ENCODE results near the gene GRK1. TPM values are rescaled to one million over a fixed set of nuclear protein-coding genes. Genes with fewer than 3 reads are reported as not detected.

The GRK1 gene
- total and polyA plus RNA-seq, 2 of the 4 experiments (the other 2 are of a cell fraction) = not detected

GRCh38 chr13:113737803-113738202 lies 70.8 kb downstream of the GRK1 start:
- no peak overlapping the region for H2BK5ac ChIP-seq (ENCODE audit: low read depth, low read length, poor library complexity, severe bottlenecking)
- whole genome bisulfite sequencing, 2 experiments (ENCODE audit: extremely low coverage in 2 of 2, insufficient read length in 1 of 2) = 100% methylated on average over 1 of the region's 5 CpGs; no CpG with 5 or more reads in 1 of the 2 experiments
- no peak overlapping the region for H3K4me2 ChIP-seq (ENCODE audit: low read depth, low read length)
- no peak for DNase-seq
- CTCF ChIA-PET = no interaction called here
- no peak overlapping the region for H3K56ac ChIP-seq (ENCODE audit: extremely low read depth, insufficient read depth, low read length)
- H3K27me3 ChIP-seq (ENCODE audit: control insufficient read depth, insufficient read depth, low read length) = peaks cover 32% of the 10 kb centered on the region
- H4K91ac ChIP-seq (ENCODE audit: insufficient read depth, low read depth, low read length) = no peak overlapping the region
- H2AFZ ChIP-seq (replicated peaks; ENCODE audit: low read length, poor library complexity) = no peak overlapping the region
- no peak overlapping the region for H2BK120ac ChIP-seq (ENCODE audit: low read depth, low read length)
- in situ Hi-C loops (cut with MboI; ENCODE audit: low sequenced_read_pairs) = no loop called here
- no peak overlapping the region for H3K9ac ChIP-seq (ENCODE audit: low read depth, low read length)
- intact Hi-C loops (cut with micrococcal nuclease) = no loop called here
- no peak for TF ChIP-seq CHD1 (IDR thresholded peaks at IDR 0.05; ENCODE audit: low read depth, low read length)
- TF ChIP-seq RAD21 (IDR thresholded peaks at IDR 0.05; ENCODE audit: low read length) = no peak
- no peak for TF ChIP-seq NFE2L2 (IDR thresholded peaks at IDR 0.05; ENCODE audit: low read depth, low read length)
- no peak for TF ChIP-seq RCOR1 (IDR thresholded peaks at IDR 0.05; ENCODE audit: insufficient replicate concordance, low read length)
- TF ChIP-seq CEBPB (IDR thresholded peaks at IDR 0.05; ENCODE audit: low read depth, low read length) = no peak
- TF ChIP-seq BHLHE40 (IDR thresholded peaks at IDR 0.05; ENCODE audit: low read depth, low read length) = no peak
- no peak for TF ChIP-seq FOS (IDR thresholded peaks at IDR 0.05; ENCODE audit: low read depth, low read length)
- TF ChIP-seq RFX5 (IDR thresholded peaks at IDR 0.05; ENCODE audit: low read depth, low read length) = no peak
- TF ChIP-seq POLR2A (IDR thresholded peaks at IDR 0.05; ENCODE audit: low read depth, low read length) = no peak
- no peak for TF ChIP-seq SMC3 (IDR thresholded peaks at IDR 0.05; ENCODE audit: low read depth, low read length)
- TF ChIP-seq, protein P1, sequence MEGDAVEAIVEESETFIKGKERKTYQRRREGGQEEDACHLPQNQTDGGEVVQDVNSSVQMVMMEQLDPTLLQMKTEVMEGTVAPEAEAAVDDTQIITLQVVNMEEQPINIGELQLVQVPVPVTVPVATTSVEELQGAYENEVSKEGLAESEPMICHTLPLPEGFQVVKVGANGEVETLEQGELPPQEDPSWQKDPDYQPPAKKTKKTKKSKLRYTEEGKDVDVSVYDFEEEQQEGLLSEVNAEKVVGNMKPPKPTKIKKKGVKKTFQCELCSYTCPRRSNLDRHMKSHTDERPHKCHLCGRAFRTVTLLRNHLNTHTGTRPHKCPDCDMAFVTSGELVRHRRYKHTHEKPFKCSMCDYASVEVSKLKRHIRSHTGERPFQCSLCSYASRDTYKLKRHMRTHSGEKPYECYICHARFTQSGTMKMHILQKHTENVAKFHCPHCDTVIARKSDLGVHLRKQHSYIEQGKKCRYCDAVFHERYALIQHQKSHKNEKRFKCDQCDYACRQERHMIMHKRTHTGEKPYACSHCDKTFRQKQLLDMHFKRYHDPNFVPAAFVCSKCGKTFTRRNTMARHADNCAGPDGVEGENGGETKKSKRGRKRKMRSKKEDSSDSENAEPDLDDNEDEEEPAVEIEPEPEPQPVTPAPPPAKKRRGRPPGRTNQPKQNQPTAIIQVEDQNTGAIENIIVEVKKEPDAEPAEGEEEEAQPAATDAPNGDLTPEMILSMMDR (conservative IDR thresholded peaks at IDR 0.05; ENCODE audit: low read depth, low read length) = no peak
- TF ChIP-seq, protein P2, sequence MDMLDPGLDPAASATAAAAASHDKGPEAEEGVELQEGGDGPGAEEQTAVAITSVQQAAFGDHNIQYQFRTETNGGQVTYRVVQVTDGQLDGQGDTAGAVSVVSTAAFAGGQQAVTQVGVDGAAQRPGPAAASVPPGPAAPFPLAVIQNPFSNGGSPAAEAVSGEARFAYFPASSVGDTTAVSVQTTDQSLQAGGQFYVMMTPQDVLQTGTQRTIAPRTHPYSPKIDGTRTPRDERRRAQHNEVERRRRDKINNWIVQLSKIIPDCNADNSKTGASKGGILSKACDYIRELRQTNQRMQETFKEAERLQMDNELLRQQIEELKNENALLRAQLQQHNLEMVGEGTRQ (IDR thresholded peaks at IDR 0.05; ENCODE audit: low read depth, low read length) = no peak
- TF ChIP-seq MXI1 (IDR thresholded peaks at IDR 0.05; ENCODE audit: borderline replicate concordance, low read depth, low read length) = no peak
- TF ChIP-seq MAFK (IDR thresholded peaks at IDR 0.05; ENCODE audit: low read depth, low read length) = no peak
- TF ChIP-seq, protein P3, sequence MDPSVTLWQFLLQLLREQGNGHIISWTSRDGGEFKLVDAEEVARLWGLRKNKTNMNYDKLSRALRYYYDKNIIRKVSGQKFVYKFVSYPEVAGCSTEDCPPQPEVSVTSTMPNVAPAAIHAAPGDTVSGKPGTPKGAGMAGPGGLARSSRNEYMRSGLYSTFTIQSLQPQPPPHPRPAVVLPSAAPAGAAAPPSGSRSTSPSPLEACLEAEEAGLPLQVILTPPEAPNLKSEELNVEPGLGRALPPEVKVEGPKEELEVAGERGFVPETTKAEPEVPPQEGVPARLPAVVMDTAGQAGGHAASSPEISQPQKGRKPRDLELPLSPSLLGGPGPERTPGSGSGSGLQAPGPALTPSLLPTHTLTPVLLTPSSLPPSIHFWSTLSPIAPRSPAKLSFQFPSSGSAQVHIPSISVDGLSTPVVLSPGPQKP (IDR thresholded peaks at IDR 0.05; ENCODE audit: borderline replicate concordance, low read depth, low read length) = no peak
- TF ChIP-seq MAZ (IDR thresholded peaks at IDR 0.05; ENCODE audit: borderline replicate concordance, low read depth, low read length) = no peak
- no peaks in the 10 kb centered on the region for H3K36me3 ChIP-seq (ENCODE audit: control insufficient read depth, insufficient read depth, low read length)
- no peak overlapping the region for H3K14ac ChIP-seq (replicated peaks; ENCODE audit: low read depth, low read length)
- H4K8ac ChIP-seq (ENCODE audit: low read depth in 2 of 2, low read length in 2 of 2) = no peak overlapping the region
- H4K5ac ChIP-seq (ENCODE audit: low read depth, low read length) = no peak overlapping the region
- H3K4ac ChIP-seq (ENCODE audit: low read depth, low read length) = no peak overlapping the region
- ATAC-seq (ENCODE audit: low read depth) = no peak
- dilution Hi-C loops (cut with HindIII; ENCODE audit: low sequenced_read_pairs, unreplicated experiment) = no loop called here
- 0 out of 2 replicates have a peak, but pooled peaks cover 4% of the 10 kb centered on the region for H4K20me1 ChIP-seq (ENCODE audit: insufficient read depth, low read length)
- no peaks in the 10 kb centered on the region for H3K9me3 ChIP-seq (ENCODE audit: control insufficient read depth, insufficient read depth, low read length)
- H3K23ac ChIP-seq (ENCODE audit: low read depth, low read length) = no peak overlapping the region
- no peak overlapping the region for H2AK9ac ChIP-seq (replicated peaks; ENCODE audit: low read depth, low read length, poor library complexity)
- no TSS peak for BruUV-seq (replicated peaks)
- H3K18ac ChIP-seq (ENCODE audit: low read depth, low read length) = no peak overlapping the region
- H2BK15ac ChIP-seq (ENCODE audit: low read depth, low read length) = no peak overlapping the region
- H3K79me1 ChIP-seq (ENCODE audit: low read depth in 1 of 2, low read length in 2 of 2) = no peaks in the 10 kb centered on the region
- H3K4me3 ChIP-seq (ENCODE audit: insufficient read depth, low read depth, low read length) = no peak overlapping the region
- peaks cover 6% of the 10 kb centered on the region; the same call in 1 of the 2 replicates for H3K9me1 ChIP-seq (ENCODE audit: insufficient read depth, low read length)
- H2BK20ac ChIP-seq (ENCODE audit: low read depth, low read length) = no peak overlapping the region
- POLR2A ChIA-PET (ENCODE audit: unreplicated experiment) = no interaction called here
- H2AK5ac ChIP-seq (ENCODE audit: low read depth, low read length) = no peak overlapping the region
- H3K27ac ChIP-seq (ENCODE audit: insufficient read depth, low read length) = no peak overlapping the region
- peaks cover 4% of the 10 kb centered on the region; the same call in 1 of the 2 replicates for H3K4me1 ChIP-seq (ENCODE audit: control insufficient read depth, insufficient read depth, low read length)

All from IMR-90 (cell line).